ENCODE results near the gene F2.

The F2 gene

DNA sequence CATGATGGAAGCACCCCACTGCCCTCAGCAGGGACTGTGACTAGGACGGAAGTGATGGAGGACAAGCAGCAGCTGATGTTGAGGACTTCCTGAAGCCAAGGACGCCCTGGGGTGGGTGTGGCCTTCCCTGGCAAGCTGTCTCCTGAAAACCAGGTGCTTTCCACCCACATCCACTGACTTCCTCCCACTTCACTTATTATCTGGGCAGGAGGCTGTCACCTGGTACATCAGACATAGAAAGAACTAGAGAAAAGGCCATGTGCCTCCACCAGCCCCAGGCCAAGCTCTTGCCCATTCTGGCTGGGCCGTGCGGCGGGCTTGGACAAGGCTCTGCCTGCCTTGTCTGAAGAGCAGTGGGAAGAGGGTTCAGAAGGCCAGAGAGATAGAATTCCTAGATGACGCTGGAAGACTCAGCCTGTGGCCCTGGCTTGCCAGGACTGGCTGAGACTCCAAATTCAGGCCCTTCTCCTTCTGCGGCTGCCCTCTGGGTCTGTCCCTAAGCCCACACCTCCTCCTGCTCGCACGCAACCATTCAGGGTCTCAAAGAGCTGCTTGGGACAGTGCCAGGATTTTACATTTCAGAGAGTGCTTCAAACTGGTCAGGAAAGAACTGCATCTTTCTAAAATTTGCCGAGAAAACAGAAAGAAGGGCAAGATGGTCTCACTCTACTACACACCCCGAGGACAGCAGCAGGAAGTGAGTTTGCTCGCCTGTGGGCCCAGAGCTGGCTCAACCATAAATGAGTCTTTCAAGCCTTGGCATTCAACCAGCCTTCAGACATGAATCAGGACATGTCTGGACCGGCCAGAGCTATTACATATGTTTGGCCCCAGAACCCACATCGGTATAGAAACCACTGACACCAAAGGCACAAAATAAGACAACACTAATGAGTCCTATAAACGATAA is 31.9 kb upstream of the F2 start:
- H3K9ac ChIP-seq (ENCODE audit: low read depth, low read length, poor library complexity, severe bottlenecking) = no peak overlapping the region
- peaks cover 13% of the 10 kb centered on the region; the same call in 1 of the 2 replicates for H3K36me3 ChIP-seq (ENCODE audit: insufficient read depth, low read length)
- H3K4me2 ChIP-seq (ENCODE audit: low read depth, low read length, poor library complexity, severe bottlenecking) = no peak overlapping the region
- H3K9me3 ChIP-seq (ENCODE audit: insufficient read depth, low read depth, low read length) = no peaks in the 10 kb centered on the region
- H3F3A ChIP-seq (ENCODE audit: low read depth) = no peaks in the 10 kb centered on the region
- no peaks in the 10 kb centered on the region for H3K79me2 ChIP-seq (ENCODE audit: insufficient read depth, low read length)
- no peaks in the 10 kb centered on the region for H4K20me1 ChIP-seq (ENCODE audit: insufficient read depth, low read length, poor library complexity, severe bottlenecking)
- no peaks in the 10 kb centered on the region for H3K9me2 ChIP-seq (replicated peaks; ENCODE audit: low read depth, low read length)
- TF ChIP-seq EZH2phosphoT487 (IDR thresholded peaks at IDR 0.05; ENCODE audit: borderline replicate concordance) = no peak
- TF ChIP-seq, protein P1, sequence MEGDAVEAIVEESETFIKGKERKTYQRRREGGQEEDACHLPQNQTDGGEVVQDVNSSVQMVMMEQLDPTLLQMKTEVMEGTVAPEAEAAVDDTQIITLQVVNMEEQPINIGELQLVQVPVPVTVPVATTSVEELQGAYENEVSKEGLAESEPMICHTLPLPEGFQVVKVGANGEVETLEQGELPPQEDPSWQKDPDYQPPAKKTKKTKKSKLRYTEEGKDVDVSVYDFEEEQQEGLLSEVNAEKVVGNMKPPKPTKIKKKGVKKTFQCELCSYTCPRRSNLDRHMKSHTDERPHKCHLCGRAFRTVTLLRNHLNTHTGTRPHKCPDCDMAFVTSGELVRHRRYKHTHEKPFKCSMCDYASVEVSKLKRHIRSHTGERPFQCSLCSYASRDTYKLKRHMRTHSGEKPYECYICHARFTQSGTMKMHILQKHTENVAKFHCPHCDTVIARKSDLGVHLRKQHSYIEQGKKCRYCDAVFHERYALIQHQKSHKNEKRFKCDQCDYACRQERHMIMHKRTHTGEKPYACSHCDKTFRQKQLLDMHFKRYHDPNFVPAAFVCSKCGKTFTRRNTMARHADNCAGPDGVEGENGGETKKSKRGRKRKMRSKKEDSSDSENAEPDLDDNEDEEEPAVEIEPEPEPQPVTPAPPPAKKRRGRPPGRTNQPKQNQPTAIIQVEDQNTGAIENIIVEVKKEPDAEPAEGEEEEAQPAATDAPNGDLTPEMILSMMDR (conservative IDR thresholded peaks at IDR 0.05; ENCODE audit: low read length) = no peak
- no peak overlapping the region for H3K4me3 ChIP-seq (ENCODE audit: low read length, poor library complexity, severe bottlenecking)
- peaks cover 9% of the 10 kb centered on the region for H3K4me1 ChIP-seq (ENCODE audit: insufficient read depth, low read length, poor library complexity, severe bottlenecking)
- H2AFZ ChIP-seq (ENCODE audit: low read length) = no peak overlapping the region
- no peaks in the 10 kb centered on the region for H3K27me3 ChIP-seq (ENCODE audit: insufficient read depth, low read length, poor library complexity, severe bottlenecking)

DNA sequence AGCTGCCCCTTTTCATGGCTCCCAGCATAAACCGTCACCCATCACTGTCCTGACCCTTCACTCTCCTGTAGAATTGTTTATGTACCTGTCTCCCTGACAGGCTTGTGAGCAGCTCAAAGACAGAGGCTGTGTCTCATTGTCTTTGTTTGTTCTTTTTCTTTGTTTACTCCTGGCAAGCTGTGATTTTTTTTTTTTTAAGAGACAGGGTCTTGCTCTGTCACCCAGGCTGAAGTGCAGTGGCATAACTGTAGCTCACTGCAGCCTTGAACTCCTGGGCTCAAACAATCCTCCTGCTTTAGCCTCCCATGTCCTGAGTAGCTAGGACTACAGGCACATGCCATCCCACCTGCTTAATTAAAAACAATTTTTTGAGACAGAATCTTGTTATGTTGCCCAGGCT is 28.3 kb upstream of the F2 start:
- Histone ChIP-seq H3K4me2 (ENCODE audit: low read depth, low read length, poor library complexity, severe bottlenecking) (no peak overlapping the region), H3K4me1 (ENCODE audit: insufficient read depth, low read length, poor library complexity, severe bottlenecking) (peaks cover 15% of the 10 kb centered on the region), H3F3A (ENCODE audit: low read depth) (no peaks in the 10 kb centered on the region), H2AFZ (ENCODE audit: low read length) (no peak overlapping the region), H3K9ac (ENCODE audit: low read depth, low read length, poor library complexity, severe bottlenecking) (no peak overlapping the region), H4K20me1 (ENCODE audit: insufficient read depth, low read length, poor library complexity, severe bottlenecking) (no peaks in the 10 kb centered on the region), H3K79me2 (ENCODE audit: insufficient read depth, low read length) (peaks cover under 1% of the 10 kb centered on the region; the same call in 1 of the 2 replicates), H3K36me3 (ENCODE audit: insufficient read depth, low read length) (peaks cover 15% of the 10 kb centered on the region; the same call in 1 of the 2 replicates), H3K9me3 (ENCODE audit: insufficient read depth, low read depth, low read length) (no peaks in the 10 kb centered on the region), H3K4me3 (ENCODE audit: low read length, poor library complexity, severe bottlenecking) (no peak overlapping the region), H3K27me3 (ENCODE audit: insufficient read depth, low read length, poor library complexity, severe bottlenecking) (no peaks in the 10 kb centered on the region), H3K9me2 (replicated peaks; ENCODE audit: low read depth, low read length) (no peaks in the 10 kb centered on the region)
- no peak for TF ChIP-seq EZH2phosphoT487 (IDR thresholded peaks at IDR 0.05; ENCODE audit: borderline replicate concordance)
- TF ChIP-seq, protein P1 (conservative IDR thresholded peaks at IDR 0.05; ENCODE audit: low read length) = no peak

- no peak overlapping the region for H3K4me2 ChIP-seq (ENCODE audit: low read depth, low read length, poor library complexity, severe bottlenecking)
- no peaks in the 10 kb centered on the region for H3F3A ChIP-seq (ENCODE audit: low read depth)
- H4K20me1 ChIP-seq (ENCODE audit: insufficient read depth, low read length, poor library complexity, severe bottlenecking) = no peaks in the 10 kb centered on the region
- TF ChIP-seq, protein P1 (conservative IDR thresholded peaks at IDR 0.05; ENCODE audit: low read length) = no peak
- no peak for TF ChIP-seq EZH2phosphoT487 (IDR thresholded peaks at IDR 0.05; ENCODE audit: borderline replicate concordance)
- H3K27me3 ChIP-seq (ENCODE audit: insufficient read depth, low read length, poor library complexity, severe bottlenecking) = no peaks in the 10 kb centered on the region
- H2AFZ ChIP-seq (ENCODE audit: low read length) = no peak overlapping the region
- H3K9me2 ChIP-seq (replicated peaks; ENCODE audit: low read depth, low read length) = no peaks in the 10 kb centered on the region
- no peaks in the 10 kb centered on the region for H3K9me3 ChIP-seq (ENCODE audit: insufficient read depth, low read depth, low read length)
- H3K79me2 ChIP-seq (ENCODE audit: insufficient read depth, low read length) = peaks cover 12% of the 10 kb centered on the region; the same call in 1 of the 2 replicates
- peaks cover 15% of the 10 kb centered on the region; the same call in 1 of the 2 replicates for H3K36me3 ChIP-seq (ENCODE audit: insufficient read depth, low read length)
- H3K9ac ChIP-seq (ENCODE audit: low read depth, low read length, poor library complexity, severe bottlenecking) = no peak overlapping the region
- H3K4me3 ChIP-seq (ENCODE audit: low read length, poor library complexity, severe bottlenecking) = no peak overlapping the region
- peaks cover 19% of the 10 kb centered on the region for H3K4me1 ChIP-seq (ENCODE audit: insufficient read depth, low read length, poor library complexity, severe bottlenecking)
Measured at GRCh38 chr11:46692450-46692849, 26.6 kb upstream of the F2 start.

Data from Loucy (cell line).